ENCODE results near the gene GAGE13. TPM values are rescaled to one million over a fixed set of nuclear protein-coding genes. Genes with fewer than 3 reads are reported as not detected.

The GAGE13 gene
- total RNA-seq (2022; extraction: Qiagen RNA extraction; ENCODE audit: low read depth) = not detected in 5 replicates

GRCh38 chrX:49331282-49331681 is at the start of gene GAGE13:
GAGE13 (plus strand) TSS chrX:49331582; CDS start chrX:49332738, 1,156 bp downstream.

GRCh38 chrX:49303346-49303745 is 28.0 kb upstream of the GAGE13 start, which contains the start of gene GAGE10:
GAGE10 (plus strand) TSS chrX:49303646; CDS start chrX:49304860, 1,214 bp downstream.

GRCh38 chrX:49321737-49322136 is 9.6 kb upstream of the GAGE13 start, which contains the start of gene GAGE12J:
GAGE12J (plus strand) TSS chrX:49322037; CDS start chrX:49323194, 1,157 bp downstream.

Other genes with a start within 250 kb of the GAGE13 start
- 20.9 to 25.2 TPM (median 24.4 TPM) in 5 replicates for gene GPKOW, start 207.8 kb upstream of the GAGE13 start, total RNA-seq (2022; extraction: Qiagen RNA extraction; ENCODE audit: low read depth)
- 2.0 to 5.5 TPM (median 2.7 TPM) in 5 replicates for gene MAGIX, start 168.8 kb upstream of the GAGE13 start, total RNA-seq (2022; extraction: Qiagen RNA extraction; ENCODE audit: low read depth)
- 339 to 456 TPM (median 423 TPM) in 5 replicates for gene PLP2, start 159.7 kb upstream of the GAGE13 start, total RNA-seq (2022; extraction: Qiagen RNA extraction; ENCODE audit: low read depth)
- gene PRICKLE3, start 145.2 kb upstream of the GAGE13 start, total RNA-seq (2022; extraction: Qiagen RNA extraction; ENCODE audit: low read depth) = 12.3 to 18.6 TPM (median 17.4 TPM) in 5 replicates
- 2.7 to 3.5 TPM (median 3.0 TPM) in 5 replicates for gene SYP, start 131.4 kb upstream of the GAGE13 start, total RNA-seq (2022; extraction: Qiagen RNA extraction; ENCODE audit: low read depth)
- not detected in 5 replicates for gene CACNA1F, start 98.2 kb upstream of the GAGE13 start, total RNA-seq (2022; extraction: Qiagen RNA extraction; ENCODE audit: low read depth)
- 13.6 to 15.4 TPM (median 14.1 TPM) in 5 replicates for gene CCDC22, start 96.1 kb upstream of the GAGE13 start, total RNA-seq (2022; extraction: Qiagen RNA extraction; ENCODE audit: low read depth)
- gene FOXP3, start 66.9 kb upstream of the GAGE13 start, total RNA-seq (2022; extraction: Qiagen RNA extraction; ENCODE audit: low read depth) = 0.12 to 0.15 TPM (median 0.14 TPM) in 3 of 5 replicates, not detected in the others
- 1.7 to 4.1 TPM (median 2.3 TPM) in 5 replicates for gene PPP1R3F, start 61.8 kb upstream of the GAGE13 start, total RNA-seq (2022; extraction: Qiagen RNA extraction; ENCODE audit: low read depth)
- gene GAGE10, start 27.9 kb upstream of the GAGE13 start, total RNA-seq (2022; extraction: Qiagen RNA extraction; ENCODE audit: low read depth) = not detected in 5 replicates
- gene GAGE12J, start 9.5 kb upstream of the GAGE13 start, total RNA-seq (2022; extraction: Qiagen RNA extraction; ENCODE audit: low read depth) = not detected in 5 replicates
- not detected in 5 replicates for gene GAGE12C, start 200.6 kb downstream of the GAGE13 start, total RNA-seq (2022; extraction: Qiagen RNA extraction; ENCODE audit: low read depth)
- not detected in 5 replicates for gene GAGE12D, start 210.2 kb downstream of the GAGE13 start, total RNA-seq (2022; extraction: Qiagen RNA extraction; ENCODE audit: low read depth)
- gene GAGE12E, start 219.7 kb downstream of the GAGE13 start, total RNA-seq (2022; extraction: Qiagen RNA extraction; ENCODE audit: low read depth) = not detected in 5 replicates
- gene GAGE12F, start 229.3 kb downstream of the GAGE13 start, total RNA-seq (2022; extraction: Qiagen RNA extraction; ENCODE audit: low read depth) = not detected in 5 replicates
- not detected in 5 replicates for gene GAGE12G, start 238.8 kb downstream of the GAGE13 start, total RNA-seq (2022; extraction: Qiagen RNA extraction; ENCODE audit: low read depth)
- not detected in 5 replicates for gene GAGE12H, start 248.4 kb downstream of the GAGE13 start, total RNA-seq (2022; extraction: Qiagen RNA extraction; ENCODE audit: low read depth)

Data from A549 treated with GW870086 at 1 μM for 4 hours (cell line).